Upper lobe of left lung (tissue), 4 donors: ENCODE data around the gene CCM2L.

Source experiments
- POLR2A ChIP-seq, 4 donors: fragments of 450-650 bp; IDR thresholded peaks; one replicate each; pipeline ENCODE4 v1.5.1; 2016 to 2017; ENCODE audit warnings: antibody characterized with exemption in 4 of 4, mild to moderate bottlenecking in 2 of 4
- POLR2AphosphoS5 ChIP-seq, 2 donors: sonication (generic); formaldehyde crosslinking; IDR thresholded peaks; one replicate each; pipeline ENCODE4 v1.5.1; 2017; ENCODE audit warnings: antibody characterized with exemption in 2 of 2
- TF ChIP-seq, protein P1 (sequence below), 6 experiments: fragments of 450-650 bp in 4 of 6; fragments of 200-600 bp in 2 of 6; sonication (generic) in 2 of 6; IDR thresholded peaks; one replicate each; pipeline ENCODE4 v1.5.1; 2016 to 2019; ENCODE audit warnings: antibody characterized with exemption in 6 of 6

- TF ChIP-seq, protein P1, sequence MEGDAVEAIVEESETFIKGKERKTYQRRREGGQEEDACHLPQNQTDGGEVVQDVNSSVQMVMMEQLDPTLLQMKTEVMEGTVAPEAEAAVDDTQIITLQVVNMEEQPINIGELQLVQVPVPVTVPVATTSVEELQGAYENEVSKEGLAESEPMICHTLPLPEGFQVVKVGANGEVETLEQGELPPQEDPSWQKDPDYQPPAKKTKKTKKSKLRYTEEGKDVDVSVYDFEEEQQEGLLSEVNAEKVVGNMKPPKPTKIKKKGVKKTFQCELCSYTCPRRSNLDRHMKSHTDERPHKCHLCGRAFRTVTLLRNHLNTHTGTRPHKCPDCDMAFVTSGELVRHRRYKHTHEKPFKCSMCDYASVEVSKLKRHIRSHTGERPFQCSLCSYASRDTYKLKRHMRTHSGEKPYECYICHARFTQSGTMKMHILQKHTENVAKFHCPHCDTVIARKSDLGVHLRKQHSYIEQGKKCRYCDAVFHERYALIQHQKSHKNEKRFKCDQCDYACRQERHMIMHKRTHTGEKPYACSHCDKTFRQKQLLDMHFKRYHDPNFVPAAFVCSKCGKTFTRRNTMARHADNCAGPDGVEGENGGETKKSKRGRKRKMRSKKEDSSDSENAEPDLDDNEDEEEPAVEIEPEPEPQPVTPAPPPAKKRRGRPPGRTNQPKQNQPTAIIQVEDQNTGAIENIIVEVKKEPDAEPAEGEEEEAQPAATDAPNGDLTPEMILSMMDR (IDR thresholded peaks at IDR 0.05) = no peak
- no peak for TF ChIP-seq POLR2A (IDR thresholded peaks at IDR 0.05)
- no peak for TF ChIP-seq POLR2AphosphoS5 (IDR thresholded peaks at IDR 0.05)
Measured at GRCh38 chr20:32078322-32078721, 68.1 kb downstream of the CCM2L start.
